NCI-H1930 (cell line): ENCODE data around the gene AGMO.
"Not testable (repeated sequence)": the region's sequence is repeated elsewhere in the genome, so short reads cannot be mapped to it uniquely, and the experiment has no call there.

ENCODE experiments used
- DNase-seq, 2 experiments: peaks; one replicate each; lab custom pipeline; 2025; lab: John Stamatoyannopoulos, UW

AGMO gene

GRCh38 chr7:15317215-15317614 is 244.6 kb downstream of the AGMO start:
- no peak for DNase-seq

GRCh38 chr7:15315678-15316077 is 246.1 kb downstream of the AGMO start:
- no peak for DNase-seq

- no peak for DNase-seq
These were observed 246.9 kb downstream of the AGMO start for GRCh38 chr7:15314922-15315321.

DNA sequence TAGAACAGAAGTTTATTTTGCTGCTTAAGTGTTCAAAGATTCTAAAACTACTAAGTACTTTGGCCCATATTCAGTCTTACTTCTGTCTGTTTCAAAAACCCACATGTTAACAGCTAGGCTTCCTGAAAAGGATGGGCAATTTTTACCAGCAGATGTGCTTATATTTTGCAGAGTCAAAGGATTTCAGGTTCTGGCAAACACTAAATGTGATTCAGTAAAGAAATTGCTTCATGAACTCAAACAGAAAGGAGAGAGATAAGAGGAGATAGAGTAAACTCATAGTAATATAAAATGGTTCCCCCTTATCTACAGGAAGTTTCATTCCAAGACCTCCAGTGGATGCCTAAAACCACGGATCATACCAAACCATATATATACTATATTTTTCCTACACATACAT is 248.5 kb downstream of the AGMO start:
- DNase-seq = no peak

- DNase-seq = no peak
These were observed 251.9 kb downstream of the AGMO start for GRCh38 chr7:15309872-15310271.

DNA sequence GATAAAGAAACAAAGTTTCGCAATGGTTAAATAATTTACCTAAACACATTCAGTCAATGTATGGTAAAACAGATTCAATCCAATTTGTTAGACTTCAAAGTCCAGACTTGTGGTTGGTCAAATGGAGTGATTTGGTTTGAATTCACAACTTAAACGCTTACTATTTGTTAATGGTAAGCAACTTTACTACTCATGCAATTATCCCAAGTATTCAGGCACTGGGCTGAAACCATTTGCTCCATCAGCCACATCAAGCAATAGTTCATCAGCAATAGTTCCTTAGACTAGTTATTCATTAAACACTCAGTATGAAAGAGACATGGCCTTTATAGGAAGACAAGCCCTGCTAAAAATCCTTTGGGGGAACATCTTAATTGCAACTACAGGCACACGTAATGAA is 253.0 kb downstream of the AGMO start:
- no peak for DNase-seq

GRCh38 chr7:15306296-15306695 is 255.5 kb downstream of the AGMO start:
- DNase-seq = no peak

- no peak for DNase-seq
These were observed 256.7 kb downstream of the AGMO start for GRCh38 chr7:15305002-15305600.

GRCh38 chr7:15303357-15303756 is 258.5 kb downstream of the AGMO start:
- DNase-seq = no peak

GRCh38 chr7:15300986-15301385 is 260.8 kb downstream of the AGMO start:
- not testable (repeated sequence) for DNase-seq

GRCh38 chr7:15292138-15292537 is 269.7 kb downstream of the AGMO start:
- DNase-seq = no peak

GRCh38 chr7:15291699-15292098 is 270.1 kb downstream of the AGMO start:
- no peak for DNase-seq

DNA sequence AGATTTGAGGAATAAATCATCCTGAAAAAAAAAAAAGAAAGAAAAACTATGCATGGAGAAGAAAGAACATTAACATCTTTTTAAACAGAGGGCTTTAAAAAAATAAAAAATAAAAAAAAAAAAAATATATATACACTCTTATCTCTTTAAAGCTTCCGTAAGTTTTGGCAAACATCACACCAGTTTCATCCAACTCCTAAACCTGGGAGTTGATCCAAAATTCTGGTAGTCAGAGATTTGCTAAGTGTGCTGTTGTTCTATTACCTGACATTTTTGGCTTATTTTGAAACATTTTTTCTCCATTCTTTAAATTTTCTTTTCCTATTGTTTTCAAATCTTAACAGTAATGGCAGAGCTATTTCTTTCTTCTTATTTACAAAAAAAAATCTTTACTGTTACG is 273.1 kb downstream of the AGMO start:
- DNase-seq = no peak

- DNase-seq = no peak
These were observed 277.4 kb downstream of the AGMO start for GRCh38 chr7:15284396-15284795.

GRCh38 chr7:15280078-15280733 is 281.6 kb downstream of the AGMO start:
- no peak for DNase-seq

DNA sequence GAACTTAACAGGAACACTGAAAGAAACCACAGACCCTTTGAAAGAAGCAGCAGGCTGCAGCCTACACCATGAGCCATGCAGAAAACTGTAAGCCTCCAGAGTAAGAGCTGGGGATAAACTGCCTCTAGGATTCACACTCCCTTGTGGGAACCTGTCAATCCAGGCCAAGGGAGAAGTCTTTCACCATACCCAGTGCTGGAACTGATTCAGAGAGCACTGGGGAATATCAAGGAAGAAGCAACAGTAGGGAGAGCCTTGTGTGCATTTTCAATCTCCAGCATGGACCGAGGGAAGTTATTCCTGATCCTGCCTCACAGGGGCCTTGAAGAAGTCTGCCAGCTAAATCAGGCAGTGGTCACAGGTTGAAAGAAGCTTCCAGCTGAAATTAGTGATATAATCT is 282.2 kb downstream of the AGMO start:
- no peak for DNase-seq

- no peak for DNase-seq
These were observed 304.1 kb downstream of the AGMO start for GRCh38 chr7:15257689-15258088.

DNA sequence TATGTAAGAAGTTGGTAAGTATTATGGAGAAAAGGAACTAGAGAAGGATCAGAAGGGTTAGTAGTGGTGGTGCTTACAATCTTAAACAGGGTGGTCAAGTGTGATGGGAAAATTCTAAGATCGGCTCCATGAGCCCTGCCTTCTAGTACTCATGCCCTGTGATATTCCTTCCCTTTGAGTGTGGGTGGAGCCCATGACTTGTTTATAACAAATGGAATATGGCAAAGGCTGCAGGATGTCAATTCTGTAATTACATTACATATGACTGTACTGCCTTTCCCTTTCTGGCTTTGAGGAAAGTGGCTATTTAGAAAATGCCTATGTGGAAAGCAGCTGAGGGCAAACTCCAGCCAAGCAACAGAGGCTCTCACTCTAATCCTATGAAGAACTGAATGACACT is 309.6 kb downstream of the AGMO start:
- DNase-seq = no peak

- DNase-seq = no peak
These were observed 313.3 kb downstream of the AGMO start for GRCh38 chr7:15248514-15248913.

GRCh38 chr7:15245831-15246230 is 316.0 kb downstream of the AGMO start:
- DNase-seq = no peak

GRCh38 chr7:15239801-15240200 is 322.0 kb downstream of the AGMO start:
- DNase-seq = no peak

GRCh38 chr7:15236952-15237351 is 324.9 kb downstream of the AGMO start:
- DNase-seq = no peak

- DNase-seq = no peak
These were observed 327.4 kb downstream of the AGMO start for GRCh38 chr7:15234431-15234830.

GRCh38 chr7:15228831-15229230 is 333.0 kb downstream of the AGMO start:
- DNase-seq = no peak
